H54 (cell line): Measurements from ENCODE around the gene NT5C.
"Not testable (repeated sequence)": the region's sequence is repeated elsewhere in the genome, so short reads cannot be mapped to it uniquely, and the experiment has no call there.

Source experiments
- DNase-seq: peaks from one replicate; pipeline ENCODE4 v3.0.0; 2011; ENCODE audit warnings: low spot score, mixed read lengths; ENCODE audit not compliant: insufficient read length
- FAIRE-seq: peaks from 3 replicates; lab custom pipeline; 2011; peaks lifted over from hg19 to GRCh38; lab: Jason Lieb, UNC
- POLR2A ChIP-seq: IDR thresholded peaks from 2 replicates; pipeline ENCODE4 v1.6.1; 2011; ENCODE audit warnings: low read depth, mild to moderate bottlenecking, low read length

The NT5C gene

GRCh38 chr17:75135452-75135851, 3.9 kb upstream of the NT5C start:
- DNase-seq (no peak), FAIRE-seq (no peak)
- TF ChIP-seq POLR2A: no peak

GRCh38 chr17:75133607-75134347, 2.2 kb upstream of the NT5C start:
- not testable (repeated sequence) for DNase-seq, FAIRE-seq

- no peak for TF ChIP-seq POLR2A
- no peak for DNase-seq
- no peak for FAIRE-seq
Measured at GRCh38 chr17:75133001-75133400, 1.5 kb upstream of the NT5C start.

GRCh38 chr17:75132018-75133000, 767 bp upstream of the NT5C start:
- FAIRE-seq, DNase-seq: not testable (repeated sequence)

- FAIRE-seq (no peak), DNase-seq (no peak)
- TF ChIP-seq POLR2A: 0 out of 2 replicates have a peak, but pooled peaks have one; percentile 20
Measured at GRCh38 chr17:75130632-75131277, 787 bp downstream of the NT5C start.

GRCh38 chr17:75130059-75130631, 1.4 kb downstream of the NT5C start:
- TF ChIP-seq POLR2A: no peak
- no peak for FAIRE-seq
- DNase-seq: no peak

GRCh38 chr17:75129576-75129975, 2.0 kb downstream of the NT5C start:
- DNase-seq (no peak), FAIRE-seq (no peak)
- TF ChIP-seq POLR2A: no peak

- FAIRE-seq (no peak), DNase-seq (no peak)
- no peak for TF ChIP-seq POLR2A
Measured at GRCh38 chr17:75128694-75129505, 2.6 kb downstream of the NT5C start.

- FAIRE-seq, DNase-seq: not testable (repeated sequence)
Measured at GRCh38 chr17:75127936-75128335, 3.6 kb downstream of the NT5C start.

GRCh38 chr17:75126954-75127353, 4.6 kb downstream of the NT5C start:
- FAIRE-seq (no peak), DNase-seq (no peak)
- no peak for TF ChIP-seq POLR2A

GRCh38 chr17:75125984-75126383, 5.6 kb downstream of the NT5C start:
- DNase-seq (no peak), FAIRE-seq (no peak)
- no peak for TF ChIP-seq POLR2A

GRCh38 chr17:75124819-75125162, 6.8 kb downstream of the NT5C start:
- no peak for DNase-seq
- TF ChIP-seq POLR2A: no peak
- FAIRE-seq: no peak

GRCh38 chr17:75124041-75124818, 7.3 kb downstream of the NT5C start:
- peak; percentile 52 for TF ChIP-seq POLR2A
- DNase-seq (peak; percentile 98), FAIRE-seq (peak; percentile 76)
